Measurements from ENCODE around the gene AIF1L.

AIF1L gene

GRCh38 chr9:131116281-131117120, 20.2 kb downstream of the AIF1L start:
- H4K5ac ChIP-seq (ENCODE audit: low read length): no peak overlapping the region
- DNase-seq: no peak
- H3K4me2 ChIP-seq (ENCODE audit: low read length): no peak overlapping the region
- no peaks in the 10 kb centered on the region for H3K79me1 ChIP-seq (ENCODE audit: low read length)
- H3K36me3 ChIP-seq (ENCODE audit: control insufficient read depth, insufficient read depth, low read length): peaks cover 7% of the 10 kb centered on the region
- H3K27me3 ChIP-seq (ENCODE audit: insufficient read depth, low read length, poor library complexity): no peaks in the 10 kb centered on the region
- no peak overlapping the region for H4K8ac ChIP-seq (ENCODE audit: low read depth, low read length)
- no peaks in the 10 kb centered on the region for H3K79me2 ChIP-seq (ENCODE audit: control insufficient read depth, insufficient read depth, low read length)
- no peak overlapping the region for H3K4me3 ChIP-seq (ENCODE audit: low read length)
- no peak overlapping the region for H3K23ac ChIP-seq (ENCODE audit: low read length)
- H2BK120ac ChIP-seq (ENCODE audit: low read depth, low read length): no peak overlapping the region
- H3K18ac ChIP-seq (ENCODE audit: low read length): no peak overlapping the region
- no CpG with 5 or more reads among the region's 22 CpGs for WGBS (ENCODE audit: extremely low coverage, insufficient coverage, low lambda C conversion rate)
- H2AK5ac ChIP-seq (ENCODE audit: low read length): no peak overlapping the region
- no peak overlapping the region for H3K27ac ChIP-seq (ENCODE audit: low read depth, low read length)
- no peak overlapping the region for H3K9ac ChIP-seq (ENCODE audit: low read length)
- no peaks in the 10 kb centered on the region for H3K4me1 ChIP-seq (ENCODE audit: control insufficient read depth, low read depth, low read length)
- no peak overlapping the region for H3K4ac ChIP-seq (ENCODE audit: low read depth, low read length)
- no peak overlapping the region for H2BK5ac ChIP-seq (ENCODE audit: low read length)
- no peak overlapping the region for H3K56ac ChIP-seq (ENCODE audit: low read length)
- no peak overlapping the region for H2BK15ac ChIP-seq (replicated peaks; ENCODE audit: low read depth)

GRCh38 chr9:131117121-131117761, 20.9 kb downstream of the AIF1L start:
- Histone ChIP-seq H3K4me1 (ENCODE audit: control insufficient read depth, low read depth, low read length) (no peaks in the 10 kb centered on the region), H3K79me2 (ENCODE audit: control insufficient read depth, insufficient read depth, low read length) (no peaks in the 10 kb centered on the region), H3K4me2 (ENCODE audit: low read length) (no peak overlapping the region), H3K56ac (ENCODE audit: low read length) (no peak overlapping the region), H2BK15ac (replicated peaks; ENCODE audit: low read depth) (no peak overlapping the region), H2BK120ac (ENCODE audit: low read depth, low read length) (no peak overlapping the region), H2BK5ac (ENCODE audit: low read length) (no peak overlapping the region), H3K4ac (ENCODE audit: low read depth, low read length) (no peak overlapping the region), H3K18ac (ENCODE audit: low read length) (no peak overlapping the region), H3K23ac (ENCODE audit: low read length) (no peak overlapping the region), H3K36me3 (ENCODE audit: control insufficient read depth, insufficient read depth, low read length) (peaks cover 7% of the 10 kb centered on the region), H2AK5ac (ENCODE audit: low read length) (no peak overlapping the region), H3K27me3 (ENCODE audit: insufficient read depth, low read length, poor library complexity) (no peaks in the 10 kb centered on the region), H4K5ac (ENCODE audit: low read length) (no peak overlapping the region), H3K27ac (ENCODE audit: low read depth, low read length) (no peak overlapping the region), H3K79me1 (ENCODE audit: low read length) (no peaks in the 10 kb centered on the region), H4K8ac (ENCODE audit: low read depth, low read length) (no peak overlapping the region), H3K9ac (ENCODE audit: low read length) (no peak overlapping the region), H3K4me3 (ENCODE audit: low read length) (no peak overlapping the region)
- WGBS (ENCODE audit: extremely low coverage, insufficient coverage, low lambda C conversion rate): no CpG with 5 or more reads among the region's 13 CpGs
- no peak for DNase-seq

DNA sequence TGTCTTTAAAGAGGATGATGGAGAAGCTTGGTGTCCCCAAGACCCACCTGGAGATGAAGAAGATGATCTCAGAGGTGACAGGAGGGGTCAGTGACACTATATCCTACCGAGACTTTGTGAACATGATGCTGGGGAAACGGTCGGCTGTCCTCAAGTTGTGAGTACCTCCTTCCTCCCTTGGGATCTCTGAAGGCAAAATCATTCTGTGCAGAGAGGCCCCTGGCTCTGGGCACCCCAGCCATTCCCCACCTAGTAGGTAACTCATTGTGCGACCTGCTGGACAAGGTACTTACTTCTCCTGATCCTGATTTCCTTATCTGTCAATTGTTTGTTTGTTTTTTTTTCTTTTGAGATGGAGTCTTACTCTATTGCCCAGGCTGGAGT, 21.4 kb downstream of the AIF1L start:
- H3K9ac ChIP-seq (ENCODE audit: low read length): no peak overlapping the region
- H3K27ac ChIP-seq (ENCODE audit: low read depth, low read length): no peak overlapping the region
- no peak overlapping the region for H3K18ac ChIP-seq (ENCODE audit: low read length)
- DNase-seq: no peak
- H3K4me1 ChIP-seq (ENCODE audit: control insufficient read depth, low read depth, low read length): no peaks in the 10 kb centered on the region
- no peak overlapping the region for H3K4me2 ChIP-seq (ENCODE audit: low read length)
- H2BK5ac ChIP-seq (ENCODE audit: low read length): no peak overlapping the region
- H3K36me3 ChIP-seq (ENCODE audit: control insufficient read depth, insufficient read depth, low read length): peaks cover 5% of the 10 kb centered on the region
- no peak overlapping the region for H2BK120ac ChIP-seq (ENCODE audit: low read depth, low read length)
- H2AK5ac ChIP-seq (ENCODE audit: low read length): no peak overlapping the region
- no peak overlapping the region for H3K4me3 ChIP-seq (ENCODE audit: low read length)
- no peaks in the 10 kb centered on the region for H3K79me2 ChIP-seq (ENCODE audit: control insufficient read depth, insufficient read depth, low read length)
- no peak overlapping the region for H3K23ac ChIP-seq (ENCODE audit: low read length)
- no peak overlapping the region for H3K4ac ChIP-seq (ENCODE audit: low read depth, low read length)
- H3K79me1 ChIP-seq (ENCODE audit: low read length): no peaks in the 10 kb centered on the region
- no peak overlapping the region for H4K5ac ChIP-seq (ENCODE audit: low read length)
- WGBS (ENCODE audit: extremely low coverage, insufficient coverage, low lambda C conversion rate): no CpG with 5 or more reads among the region's 4 CpGs
- no peaks in the 10 kb centered on the region for H3K27me3 ChIP-seq (ENCODE audit: insufficient read depth, low read length, poor library complexity)
- H2BK15ac ChIP-seq (replicated peaks; ENCODE audit: low read depth): no peak overlapping the region
- H4K8ac ChIP-seq (ENCODE audit: low read depth, low read length): no peak overlapping the region
- H3K56ac ChIP-seq (ENCODE audit: low read length): no peak overlapping the region

- WGBS (ENCODE audit: extremely low coverage, insufficient coverage, low lambda C conversion rate): no CpG with 5 or more reads among the region's 8 CpGs
- no peak overlapping the region for H3K4ac ChIP-seq (ENCODE audit: low read depth, low read length)
These were observed 23.3 kb downstream of the AIF1L start for GRCh38 chr9:131119600-131119999.

GRCh38 chr9:131120620-131121228, 24.4 kb downstream of the AIF1L start:
- no peak overlapping the region for H4K8ac ChIP-seq (ENCODE audit: low read depth, low read length)
- H2AK5ac ChIP-seq (ENCODE audit: low read length): no peak overlapping the region
- no peak overlapping the region for H3K18ac ChIP-seq (ENCODE audit: low read length)
- H3K4me2 ChIP-seq (ENCODE audit: low read length): no peak overlapping the region
- no peak overlapping the region for H3K27ac ChIP-seq (ENCODE audit: low read depth, low read length)
- WGBS (ENCODE audit: extremely low coverage, insufficient coverage, low lambda C conversion rate): no CpG with 5 or more reads among the region's 7 CpGs
- H3K56ac ChIP-seq (ENCODE audit: low read length): no peak overlapping the region
- H3K9ac ChIP-seq (ENCODE audit: low read length): no peak overlapping the region
- no peak overlapping the region for H3K23ac ChIP-seq (ENCODE audit: low read length)
- H3K79me2 ChIP-seq (ENCODE audit: control insufficient read depth, insufficient read depth, low read length): peaks cover 2% of the 10 kb centered on the region
- peaks cover 2% of the 10 kb centered on the region for H3K79me1 ChIP-seq (ENCODE audit: low read length)
- no peak overlapping the region for H3K4me3 ChIP-seq (ENCODE audit: low read length)
- H3K4me1 ChIP-seq (ENCODE audit: control insufficient read depth, low read depth, low read length): no peaks in the 10 kb centered on the region
- H3K27me3 ChIP-seq (ENCODE audit: insufficient read depth, low read length, poor library complexity): no peaks in the 10 kb centered on the region
- H2BK5ac ChIP-seq (ENCODE audit: low read length): no peak overlapping the region
- H2BK15ac ChIP-seq (replicated peaks; ENCODE audit: low read depth): no peak overlapping the region
- peaks cover 5% of the 10 kb centered on the region for H3K36me3 ChIP-seq (ENCODE audit: control insufficient read depth, insufficient read depth, low read length)
- no peak overlapping the region for H4K5ac ChIP-seq (ENCODE audit: low read length)
- H3K4ac ChIP-seq (ENCODE audit: low read depth, low read length): no peak overlapping the region
- DNase-seq: no peak
- H2BK120ac ChIP-seq (ENCODE audit: low read depth, low read length): no peak overlapping the region

More at GRCh38 chr9:131119600-131119999, 23.3 kb downstream of the AIF1L start:
- no peak overlapping the region for H3K56ac ChIP-seq (ENCODE audit: low read length)
- H2AK5ac ChIP-seq (ENCODE audit: low read length): no peak overlapping the region
- no peak overlapping the region for H4K8ac ChIP-seq (ENCODE audit: low read depth, low read length)
- H2BK15ac ChIP-seq (replicated peaks; ENCODE audit: low read depth): no peak overlapping the region
- no peak overlapping the region for H3K4me3 ChIP-seq (ENCODE audit: low read length)
- no peak overlapping the region for H3K23ac ChIP-seq (ENCODE audit: low read length)
- no peak overlapping the region for H3K9ac ChIP-seq (ENCODE audit: low read length)
- H4K5ac ChIP-seq (ENCODE audit: low read length): no peak overlapping the region
- no peaks in the 10 kb centered on the region for H3K27me3 ChIP-seq (ENCODE audit: insufficient read depth, low read length, poor library complexity)
- H3K4me1 ChIP-seq (ENCODE audit: control insufficient read depth, low read depth, low read length): no peaks in the 10 kb centered on the region
- peaks cover 5% of the 10 kb centered on the region for H3K36me3 ChIP-seq (ENCODE audit: control insufficient read depth, insufficient read depth, low read length)
- H3K4me2 ChIP-seq (ENCODE audit: low read length): no peak overlapping the region
- no peaks in the 10 kb centered on the region for H3K79me1 ChIP-seq (ENCODE audit: low read length)
- no peaks in the 10 kb centered on the region for H3K79me2 ChIP-seq (ENCODE audit: control insufficient read depth, insufficient read depth, low read length)
- H3K18ac ChIP-seq (ENCODE audit: low read length): no peak overlapping the region
- H2BK5ac ChIP-seq (ENCODE audit: low read length): no peak overlapping the region
- H3K27ac ChIP-seq (ENCODE audit: low read depth, low read length): no peak overlapping the region
- DNase-seq: no peak
- H2BK120ac ChIP-seq (ENCODE audit: low read depth, low read length): no peak overlapping the region

Measured in mesendoderm (in vitro differentiated cells).